H9 (cell line): ENCODE data around the gene DHRSX. TPM values are rescaled to one million over a fixed set of nuclear protein-coding genes. Genes with fewer than 3 reads are reported as not detected.

Experiments used
- DNase-seq: peaks from one replicate; pipeline ENCODE4 v3.0.0-alpha.2; 2017
- H2AFZ ChIP-seq: one replicate; pipeline ENCODE4 v1.6.1; 2013; ENCODE audit warnings: mild to moderate bottlenecking, low read length, control low read depth, moderate library complexity
- H2AK5ac ChIP-seq: 2 replicates; pipeline ENCODE4 v1.6.1; 2013; ENCODE audit warnings: low read length, control low read depth, mixed read lengths; ENCODE audit not compliant: insufficient read length
- H2BK120ac ChIP-seq: one replicate; pipeline ENCODE4 v1.6.1; 2013; ENCODE audit warnings: low read depth, mild to moderate bottlenecking, low read length, control low read depth, inconsistent platforms; ENCODE audit not compliant: poor library complexity, severe bottlenecking
- H2BK12ac ChIP-seq: 2 replicates; pipeline ENCODE4 v1.6.1; 2013; ENCODE audit warnings: low read length, control low read depth, mixed read lengths, low read depth; ENCODE audit not compliant: insufficient read length
- H2BK15ac ChIP-seq: 2 replicates; pipeline ENCODE4 v1.6.1; 2013; ENCODE audit warnings: low read depth, low read length, control low read depth
- H2BK20ac ChIP-seq: one replicate; pipeline ENCODE4 v1.6.1; 2013; ENCODE audit warnings: low read depth, mild to moderate bottlenecking, low read length, control low read depth, inconsistent platforms; ENCODE audit not compliant: poor library complexity, severe bottlenecking
- H2BK5ac ChIP-seq: 2 replicates; pipeline ENCODE4 v1.6.1; 2013; ENCODE audit warnings: low read length, control low read depth, mixed read lengths; ENCODE audit not compliant: insufficient read length
- H3K14ac ChIP-seq: 2 replicates; pipeline ENCODE4 v1.6.1; 2013; ENCODE audit warnings: low read length, control low read depth; ENCODE audit not compliant: insufficient read depth
- H3K18ac ChIP-seq: 2 replicates; pipeline ENCODE4 v1.6.1; 2013; ENCODE audit warnings: low read depth, mild to moderate bottlenecking, mixed read lengths, low read length, control low read depth; ENCODE audit not compliant: insufficient read length
- H3K23ac ChIP-seq: 2 replicates; pipeline ENCODE4 v1.6.1; 2013; ENCODE audit warnings: low read length, control low read depth, mixed read lengths, low read depth; ENCODE audit not compliant: insufficient read length
- H3K23me2 ChIP-seq: 2 replicates; pipeline ENCODE4 v1.6.1; 2013; ENCODE audit warnings: low read depth, mild to moderate bottlenecking, mixed read lengths, low read length, control low read depth; ENCODE audit not compliant: insufficient read length, poor library complexity, severe bottlenecking
- H3K27ac ChIP-seq: 2 replicates; pipeline ENCODE4 v1.5.1; 2013; ENCODE audit warnings: low read length, control low read depth, mixed read lengths, low read depth; ENCODE audit not compliant: insufficient read length
- H3K27me3 ChIP-seq: 2 replicates; pipeline ENCODE4 v1.6.1; 2013; ENCODE audit warnings: low read length, control low read depth, inconsistent platforms; ENCODE audit not compliant: insufficient read depth
- H3K4ac ChIP-seq: 2 replicates; pipeline ENCODE4 v1.6.1; 2013; ENCODE audit warnings: low read depth, mild to moderate bottlenecking, control low read depth, inconsistent platforms, low read length, moderate library complexity
- H3K4me1 ChIP-seq: 2 replicates; pipeline ENCODE4 v1.6.1; 2013; ENCODE audit warnings: low read length, control low read depth, inconsistent platforms; ENCODE audit not compliant: insufficient read depth
- H3K4me2 ChIP-seq: 2 replicates; pipeline ENCODE4 v1.6.1; 2013; ENCODE audit warnings: low read length, control low read depth, mixed read lengths; ENCODE audit not compliant: insufficient read length, insufficient read depth
- H3K56ac ChIP-seq: 2 replicates; pipeline ENCODE4 v1.6.1; 2013; ENCODE audit warnings: low read depth, mild to moderate bottlenecking, mixed read lengths, low read length, control low read depth; ENCODE audit not compliant: insufficient read length
- H3K79me1 ChIP-seq: 2 replicates; pipeline ENCODE4 v1.6.1; 2013; ENCODE audit warnings: low read depth, mild to moderate bottlenecking, moderate library complexity, low read length, control low read depth, inconsistent platforms; ENCODE audit not compliant: insufficient read depth, poor library complexity, severe bottlenecking
- H3K79me2 ChIP-seq: 2 replicates; pipeline ENCODE4 v1.6.1; 2013; ENCODE audit warnings: low read length, control low read depth, inconsistent platforms; ENCODE audit not compliant: insufficient read depth
- H3K9ac ChIP-seq: 2 replicates; pipeline ENCODE4 v1.6.1; 2013; ENCODE audit warnings: low read length, control low read depth, mixed read lengths; ENCODE audit not compliant: insufficient read length; ENCODE audit errors: extremely low read depth
- H3K9me3 ChIP-seq: one replicate; pipeline ENCODE4 v1.6.1; 2013; ENCODE audit warnings: low read depth, low read length, inconsistent platforms; ENCODE audit not compliant: control insufficient read depth
- H3T11ph ChIP-seq: one replicate; pipeline ENCODE4 v1.6.1; 2013; ENCODE audit warnings: mild to moderate bottlenecking, low read length, control low read depth, inconsistent platforms
- H4K20me1 ChIP-seq: one replicate; pipeline ENCODE4 v1.6.1; 2013; ENCODE audit not compliant: control insufficient read depth, insufficient read length, insufficient read depth
- H4K5ac ChIP-seq: 2 replicates; pipeline ENCODE4 v1.6.1; 2013; ENCODE audit warnings: low read depth, mild to moderate bottlenecking, mixed read lengths, low read length, control low read depth; ENCODE audit not compliant: insufficient read length
- H4K8ac ChIP-seq: replicated peaks from 2 replicates; pipeline ENCODE4 v1.6.1; 2013; ENCODE audit warnings: low read length, control low read depth, mixed read lengths, low read depth; ENCODE audit not compliant: insufficient read length
- H4K91ac ChIP-seq: 2 replicates; pipeline ENCODE4 v1.6.1; 2013; ENCODE audit warnings: low read depth, mild to moderate bottlenecking, moderate library complexity, mixed read lengths, low read length, control low read depth; ENCODE audit not compliant: insufficient read length
- H3K27ac Mint-ChIP-seq, 3 experiments: 2 replicates in 2 of 3; 3 replicates in 1 of 3; pipeline ENCODE4 v1.8.0; 2020 to 2021; ENCODE audit warnings: mixed read lengths in 3 of 3, mild to moderate bottlenecking in 1 of 3, moderate library complexity in 1 of 3
- H3K27me3 Mint-ChIP-seq: 2 replicates; pipeline ENCODE4 v1.8.0; 2021; ENCODE audit warnings: low read depth, mild to moderate bottlenecking, moderate library complexity, mixed read lengths
- H3K36me3 Mint-ChIP-seq, 3 experiments: 2 replicates in 2 of 3; 3 replicates in 1 of 3; pipeline ENCODE4 v1.8.0; 2020 to 2021; ENCODE audit warnings: low read depth in 3 of 3, mixed read lengths in 3 of 3; ENCODE audit not compliant: insufficient read depth in 1 of 3
- H3K4me1 Mint-ChIP-seq, 2 experiments: 2 replicates each; pipeline ENCODE4 v1.8.0; 2020; ENCODE audit warnings: mixed read lengths in 2 of 2
- H3K4me3 Mint-ChIP-seq, 2 experiments: 2 replicates in 1 of 2; 3 replicates in 1 of 2; pipeline ENCODE4 v1.8.0; 2020 to 2021; ENCODE audit warnings: mild to moderate bottlenecking in 2 of 2, mixed read lengths in 2 of 2, moderate library complexity in 1 of 2
- H3K9me3 Mint-ChIP-seq, 2 experiments: 2 replicates in 1 of 2; 3 replicates in 1 of 2; pipeline ENCODE4 v1.8.0; 2020; ENCODE audit warnings: mild to moderate bottlenecking in 2 of 2, mixed read lengths in 2 of 2, moderate library complexity in 1 of 2
- CTCF ChIP-seq: fragments of 200-600 bp; sonication (generic); conservative IDR thresholded peaks from 3 replicates; pipeline ENCODE4 v1.8.0; 2021; ENCODE audit warnings: antibody characterized with exemption, mild to moderate bottlenecking
- WGBS: extraction: QIAGEN DNeasy Blood & Tissue Kit; methylation state at CpG from one replicate; pipeline ENCODE4 v1.1.7; 2013; ENCODE audit warnings: missing lambda C conversion rate, low lambda C conversion rate, mixed read lengths; ENCODE audit not compliant: insufficient read length; ENCODE audit errors: extremely low coverage; 5-methylcytosine and 5-hydroxymethylcytosine counted together
- total RNA-seq: library from RNA; stranded (reverse); gene quantifications from 2 replicates; pipeline ENCODE4 v1.2.1, GENCODE V29; 2021

Gene DHRSX
- total RNA-seq, 1 experiment from 2014 or later: 44.0 TPM

- no peak overlapping the region for H3K27ac ChIP-seq
- no peak overlapping the region for H2AFZ ChIP-seq
- H3K4ac ChIP-seq: no peak overlapping the region
- no peak overlapping the region for H2BK120ac ChIP-seq
- no peak overlapping the region; the same call in 1 of the 2 replicates for H3K14ac ChIP-seq
- no peak overlapping the region for H2BK5ac ChIP-seq
- no peak overlapping the region for H2AK5ac ChIP-seq
- Mint-ChIP-seq H3K4me3 (no peak overlapping the region), H3K9me3 (no peaks in the 10 kb centered on the region), H3K36me3 (no peaks in the 10 kb centered on the region), H3K27me3 (no peaks in the 10 kb centered on the region), H3K4me1 (peaks cover 4 to 20% of the 10 kb centered on the region in 2 experiments), H3K27ac (no peak overlapping the region; a peak in 1 of 7 replicates)
- peaks cover 8% of the 10 kb centered on the region for H3K23me2 ChIP-seq
- H3K56ac ChIP-seq: no peak overlapping the region
- H4K91ac ChIP-seq: no peak overlapping the region
- no CpG with 5 or more reads among the region's 13 CpGs for WGBS
- H3K9me3 ChIP-seq: no peaks in the 10 kb centered on the region
- H2BK15ac ChIP-seq: no peak overlapping the region
- H3K4me1 ChIP-seq: peaks cover 3% of the 10 kb centered on the region; the same call in 1 of the 2 replicates
- H3T11ph ChIP-seq: no peak overlapping the region
- no peaks in the 10 kb centered on the region for H4K20me1 ChIP-seq
- no peak overlapping the region for H4K8ac ChIP-seq
- H3K4me2 ChIP-seq: no peak overlapping the region
- no peak overlapping the region for H3K23ac ChIP-seq
- no peak overlapping the region for H3K18ac ChIP-seq
- H4K5ac ChIP-seq: no peak overlapping the region
- H3K79me2 ChIP-seq: peaks cover 5% of the 10 kb centered on the region; the same call in 1 of the 2 replicates
- no peak overlapping the region for H2BK20ac ChIP-seq
- no peaks in the 10 kb centered on the region for H3K79me1 ChIP-seq
- H3K27me3 ChIP-seq: no peaks in the 10 kb centered on the region
- no peak overlapping the region for H2BK12ac ChIP-seq
- no peak for DNase-seq
- no peak overlapping the region for H3K9ac ChIP-seq
- no peak for TF ChIP-seq CTCF
Measured at GRCh38 chrX:2503591-2504500, 3.1 kb upstream of the DHRSX start.
